Neural progenitor cell (in vitro differentiated cells): ENCODE measurements around the gene N4BP3. TPM values are rescaled to one million over a fixed set of nuclear protein-coding genes. Genes with fewer than 3 reads are reported as not detected.
"Not testable (repeated sequence)": the region's sequence is repeated elsewhere in the genome, so short reads cannot be mapped to it uniquely, and the experiment has no call there.

Source experiments
- DNase-seq: peaks from one replicate; pipeline ENCODE4 v3.0.0-alpha.2; 2016; ENCODE audit warnings: low spot score
- H2AFZ ChIP-seq: fragments of 200-600 bp; sonication (generic); replicated peaks from 2 replicates; pipeline ENCODE4 v1.6.1; 2016; ENCODE audit warnings: antibody characterized with exemption
- H3F3A ChIP-seq: fragments of 200-600 bp; sonication (generic); 2 replicates; pipeline ENCODE4 v1.6.1; 2016; ENCODE audit warnings: antibody characterized with exemption, low read depth
- H3K27ac ChIP-seq: fragments of 200-600 bp; sonication (generic); 2 replicates; pipeline ENCODE4 v1.5.1; 2016; ENCODE audit warnings: mild to moderate bottlenecking
- H3K27me3 ChIP-seq: fragments of 200-600 bp; sonication (generic); 2 replicates; pipeline ENCODE4 v1.6.1; 2016; ENCODE audit warnings: mild to moderate bottlenecking, moderate library complexity
- H3K36me3 ChIP-seq: fragments of 200-600 bp; sonication (generic); 2 replicates; pipeline ENCODE4 v1.5.1; 2016
- H3K4me1 ChIP-seq: fragments of 200-600 bp; sonication (generic); 2 replicates; pipeline ENCODE4 v1.6.1; 2016; ENCODE audit warnings: mixed run types
- H3K4me2 ChIP-seq: fragments of 200-600 bp; sonication (generic); 2 replicates; pipeline ENCODE4 v1.6.1; 2016
- H3K4me3 ChIP-seq: fragments of 200-600 bp; sonication (generic); 2 replicates; pipeline ENCODE4 v1.5.1; 2016
- H3K79me2 ChIP-seq: fragments of 200-600 bp; sonication (generic); 2 replicates; pipeline ENCODE4 v1.6.1; 2016; ENCODE audit warnings: low read depth
- H3K9ac ChIP-seq: fragments of 200-600 bp; sonication (generic); 2 replicates; pipeline ENCODE4 v1.6.1; 2016
- H3K9me3 ChIP-seq: fragments of 200-600 bp; sonication (generic); 2 replicates; pipeline ENCODE4 v1.5.1; 2016; ENCODE audit warnings: low read depth
- H4K20me1 ChIP-seq: fragments of 200-600 bp; sonication (generic); 2 replicates; pipeline ENCODE4 v1.6.1; 2016; ENCODE audit warnings: low read depth
- H3K27ac Mint-ChIP-seq: 3 replicates; pipeline ENCODE4 v1.8.0; 2021; ENCODE audit warnings: mixed read lengths
- H3K27me3 Mint-ChIP-seq: 2 replicates; pipeline ENCODE4 v1.8.0; 2022; ENCODE audit warnings: low read depth, mild to moderate bottlenecking, inconsistent platforms, moderate library complexity, mixed read lengths; ENCODE audit not compliant: insufficient read depth
- H3K36me3 Mint-ChIP-seq: 3 replicates; pipeline ENCODE4 v1.8.0; 2021; ENCODE audit warnings: mixed read lengths
- H3K4me1 Mint-ChIP-seq: 3 replicates; pipeline ENCODE4 v1.8.0; 2021; ENCODE audit warnings: mixed read lengths
- H3K4me3 Mint-ChIP-seq: 3 replicates; pipeline ENCODE4 v1.8.0; 2021; ENCODE audit warnings: mild to moderate bottlenecking, moderate library complexity, mixed read lengths
- H3K9me3 Mint-ChIP-seq: 3 replicates; pipeline ENCODE4 v1.8.0; 2020; ENCODE audit warnings: mixed read lengths
- CTCF ChIP-seq: fragments of 200-600 bp; sonication (generic); IDR thresholded peaks from 2 replicates; pipeline ENCODE4 v1.5.1; 2017; ENCODE audit warnings: antibody characterized with exemption, mild to moderate bottlenecking
- EZH2 ChIP-seq: fragments of 200-600 bp; sonication (generic); IDR thresholded peaks from 2 replicates; pipeline ENCODE4 v1.6.1; 2017; ENCODE audit warnings: antibody characterized with exemption, mild to moderate bottlenecking, moderate library complexity
- EZH2phosphoT487 ChIP-seq: fragments of 200-600 bp; sonication (generic); IDR thresholded peaks from 2 replicates; pipeline ENCODE4 v1.6.1; 2017; ENCODE audit warnings: antibody characterized with exemption
- total RNA-seq: library from RNA; depleted of rRNA; stranded (reverse); fragments of >200 nt; gene quantifications from 2 replicates; pipeline ENCODE4 v1.2.3, GENCODE V29; 2015; ENCODE audit warnings: low replicate concordance

N4BP3 gene
- total RNA-seq, 1 donor from 2014 or later: 4.1 TPM

GRCh38 chr5:178129296-178129695, 16.0 kb downstream of the N4BP3 start:
- Mint-ChIP-seq H3K36me3 (peaks cover 11% of the 10 kb centered on the region), H3K27me3 (peaks cover 10% of the 10 kb centered on the region), H3K27ac (peak overlapping the region; percentile 42), H3K4me3 (peak overlapping the region; percentile 86), H3K9me3 (no peaks in the 10 kb centered on the region), H3K4me1 (peaks cover 32% of the 10 kb centered on the region)
- peaks cover 54% of the 10 kb centered on the region for H3F3A ChIP-seq
- H3K4me1 ChIP-seq: peaks cover 21% of the 10 kb centered on the region
- no peaks in the 10 kb centered on the region for H3K36me3 ChIP-seq
- no peak overlapping the region for H2AFZ ChIP-seq
- no peaks in the 10 kb centered on the region for H3K9me3 ChIP-seq
- no peak overlapping the region for H3K27ac ChIP-seq
- no peaks in the 10 kb centered on the region for H3K27me3 ChIP-seq
- H3K9ac ChIP-seq: no peak overlapping the region
- H3K4me3 ChIP-seq: no peak overlapping the region
- H4K20me1 ChIP-seq: no peaks in the 10 kb centered on the region
- DNase-seq: no peak
- TF ChIP-seq CTCF (no peak), EZH2phosphoT487 (no peak), EZH2 (no peak)
- H3K4me2 ChIP-seq: no peak overlapping the region
- peaks cover 25% of the 10 kb centered on the region for H3K79me2 ChIP-seq

GRCh38 chr5:178130234-178130575, 16.9 kb downstream of the N4BP3 start:
- H3K4me3 ChIP-seq: peak overlapping the region; percentile 99
- H2AFZ ChIP-seq: peak overlapping the region; percentile 91
- peak overlapping the region; percentile 86 for H3K4me3 Mint-ChIP-seq
- H3K9me3 Mint-ChIP-seq, H3K27me3 ChIP-seq, DNase-seq, H3K36me3 ChIP-seq, H3K9me3 ChIP-seq, H4K20me1 ChIP-seq, H3K27me3 Mint-ChIP-seq: not testable (repeated sequence)
- H3F3A ChIP-seq: peaks cover 50% of the 10 kb centered on the region
- peaks cover 25% of the 10 kb centered on the region for H3K79me2 ChIP-seq
- peaks cover 31% of the 10 kb centered on the region for H3K4me1 Mint-ChIP-seq
- H3K4me1 ChIP-seq: peaks cover 21% of the 10 kb centered on the region
- H3K36me3 Mint-ChIP-seq: peaks cover 11% of the 10 kb centered on the region
- peak overlapping the region; percentile 74 for H3K27ac Mint-ChIP-seq
- peak overlapping the region; percentile 82 for H3K4me2 ChIP-seq
- peak overlapping the region; percentile 93 for H3K27ac ChIP-seq
- H3K9ac ChIP-seq: peak overlapping the region; percentile 15

- Mint-ChIP-seq H3K4me3 (peak within 1 kb of the TSS; percentile 86), H3K9me3 (no peaks in the 10 kb centered on the region), H3K27ac (peak within 1 kb of the TSS; percentile 74), H3K4me1 (peaks cover 24% of the 10 kb centered on the region), H3K27me3 (peaks cover 6% of the 10 kb centered on the region), H3K36me3 (peaks cover 13% of the 10 kb centered on the region)
- peaks cover 17% of the 10 kb centered on the region for H3K4me1 ChIP-seq
- H3K4me2 ChIP-seq: peak within 1 kb of the TSS; percentile 82
- DNase-seq: peak; percentile 91
- peak within 1 kb of the TSS; percentile 73 for H3K9ac ChIP-seq
- H3K27me3 ChIP-seq: no peaks in the 10 kb centered on the region
- H2AFZ ChIP-seq: peak within 1 kb of the TSS; percentile 91
- peaks cover 45% of the 10 kb centered on the region for H3F3A ChIP-seq
- H4K20me1 ChIP-seq: no peaks in the 10 kb centered on the region
- H3K27ac ChIP-seq: peak within 1 kb of the TSS; percentile 93
- peak within 1 kb of the TSS; percentile 99 for H3K4me3 ChIP-seq
- H3K9me3 ChIP-seq: no peaks in the 10 kb centered on the region
- H3K36me3 ChIP-seq: no peaks in the 10 kb centered on the region
- H3K79me2 ChIP-seq: peaks cover 25% of the 10 kb centered on the region
- TF ChIP-seq EZH2phosphoT487 (no peak), EZH2 (no peak), CTCF (no peak)
Observed at GRCh38 chr5:178130576-178131445, 17.5 kb downstream of the N4BP3 start, which contains the start of gene RMND5B. Gene RMND5B, plus strand, starts transcription at chr5:178131014. Its CDS starts 7,106 bp downstream, at chr5:178138120.

GRCh38 chr5:178131446-178131996, 18.2 kb downstream of the N4BP3 start:
- Histone ChIP-seq H3F3A (peaks cover 38% of the 10 kb centered on the region), H2AFZ (peak overlapping the region; percentile 91), H3K9me3 (no peaks in the 10 kb centered on the region), H3K4me3 (peak overlapping the region; percentile 99), H3K27ac (no peak overlapping the region), H3K36me3 (no peaks in the 10 kb centered on the region), H3K27me3 (no peaks in the 10 kb centered on the region), H3K9ac (peak overlapping the region; percentile 73), H3K79me2 (peaks cover 27% of the 10 kb centered on the region), H3K4me2 (peak overlapping the region; percentile 82), H3K4me1 (peaks cover 10% of the 10 kb centered on the region), H4K20me1 (no peaks in the 10 kb centered on the region)
- no peaks in the 10 kb centered on the region for H3K9me3 Mint-ChIP-seq
- peak overlapping the region; percentile 84 for H3K4me3 Mint-ChIP-seq
- H3K27me3 Mint-ChIP-seq: peaks cover 6% of the 10 kb centered on the region
- no peak for TF ChIP-seq CTCF
- no peak for TF ChIP-seq EZH2phosphoT487
- no peak for TF ChIP-seq EZH2
- H3K27ac Mint-ChIP-seq: peak overlapping the region; percentile 52
- no peak for DNase-seq
- H3K4me1 Mint-ChIP-seq: peaks cover 20% of the 10 kb centered on the region
- peaks cover 12% of the 10 kb centered on the region for H3K36me3 Mint-ChIP-seq
